HG03432 (cell line): ENCODE results near the gene NFKB2.

Experiments used
- ATAC-seq: cut with Tn5 transposase; IDR thresholded peaks from one replicate; pipeline ENCODE4 v1.9.1; 2021; ENCODE audit warnings: mild to moderate bottlenecking, moderate library complexity; ENCODE audit not compliant: unreplicated experiment

Gene NFKB2

GRCh38 chr10:102407425-102408130, 12.1 kb downstream of the NFKB2 start:
- no peak for ATAC-seq

- no peak for ATAC-seq
Observed at GRCh38 chr10:102408131-102408727, 12.7 kb downstream of the NFKB2 start.

GRCh38 chr10:102408728-102409603, 13.5 kb downstream of the NFKB2 start:
- peak; percentile 44 for ATAC-seq

GRCh38 chr10:102409604-102410428, 14.3 kb downstream of the NFKB2 start:
- ATAC-seq, result no peak

GRCh38 chr10:102410429-102411073, 15.0 kb downstream of the NFKB2 start:
- ATAC-seq, result no peak

- no peak for ATAC-seq
Observed at GRCh38 chr10:102411341-102412255, 16.1 kb downstream of the NFKB2 start.

- no peak for ATAC-seq
Observed at GRCh38 chr10:102412293-102412692, 16.8 kb downstream of the NFKB2 start.

GRCh38 chr10:102413053-102413705, 17.7 kb downstream of the NFKB2 start:
- no peak for ATAC-seq

- no peak for ATAC-seq
Observed at GRCh38 chr10:102413806-102414561, 18.5 kb downstream of the NFKB2 start.

GRCh38 chr10:102414749-102415148, 19.2 kb downstream of the NFKB2 start:
- ATAC-seq, result no peak

GRCh38 chr10:102416283-102416682, 20.8 kb downstream of the NFKB2 start:
- no peak for ATAC-seq

- ATAC-seq, result no peak
Observed at GRCh38 chr10:102416695-102417094, 21.2 kb downstream of the NFKB2 start.

GRCh38 chr10:102418622-102419268, 23.2 kb downstream of the NFKB2 start, which contains the start of gene PSD:
TSS of gene PSD (minus strand) at chr10:102418785. CDS start at chr10:102417038, 1,747 bp downstream.
- no peak for ATAC-seq

- no peak for ATAC-seq
Observed at GRCh38 chr10:102419269-102420180, 24.0 kb downstream of the NFKB2 start.

GRCh38 chr10:102420181-102420713, 24.7 kb downstream of the NFKB2 start:
- ATAC-seq, result no peak
